Trophoblast cell (in vitro differentiated cells and primary cell): Measurements from ENCODE around the gene LRIG1.
A peak's percentile ranks its signal among the peaks of the same experiment; 100 is the strongest.

Experiments used
- DNase-seq, 2 donors: peaks; one replicate each; pipeline ENCODE4 v3.0.0-alpha.2; 2016
- H2AFZ ChIP-seq: 2 replicates; pipeline ENCODE4 v1.6.1; 2013; ENCODE audit warnings: low read length, moderate library complexity, mild to moderate bottlenecking; ENCODE audit not compliant: insufficient read depth, poor library complexity
- H2AK5ac ChIP-seq: 2 replicates; pipeline ENCODE4 v1.6.1; 2013; ENCODE audit warnings: mild to moderate bottlenecking, low read length
- H2BK120ac ChIP-seq: 2 replicates; pipeline ENCODE4 v1.6.1; 2013; ENCODE audit warnings: low read length, mild to moderate bottlenecking, moderate library complexity; ENCODE audit not compliant: insufficient read depth, poor library complexity
- H2BK12ac ChIP-seq: 2 replicates; pipeline ENCODE4 v1.6.1; 2013; ENCODE audit warnings: mild to moderate bottlenecking, low read length, moderate library complexity
- H2BK5ac ChIP-seq: 2 replicates; pipeline ENCODE4 v1.6.1; 2013; ENCODE audit warnings: low read length, low read depth, moderate library complexity, mild to moderate bottlenecking; ENCODE audit not compliant: poor library complexity
- H3K14ac ChIP-seq: 2 replicates; pipeline ENCODE4 v1.6.1; 2013; ENCODE audit warnings: mild to moderate bottlenecking, low read length
- H3K18ac ChIP-seq: 2 replicates; pipeline ENCODE4 v1.6.1; 2013; ENCODE audit warnings: mild to moderate bottlenecking, low read length
- H3K23ac ChIP-seq: 2 replicates; pipeline ENCODE4 v1.6.1; 2013; ENCODE audit warnings: low read length
- H3K27ac ChIP-seq: 2 replicates; pipeline ENCODE4 v1.5.1; 2013; ENCODE audit warnings: low read depth, mild to moderate bottlenecking, inconsistent platforms, low read length, moderate library complexity
- H3K27me3 ChIP-seq: 2 replicates; pipeline ENCODE4 v1.6.1; 2013; ENCODE audit warnings: inconsistent platforms, mild to moderate bottlenecking, low read length, moderate library complexity; ENCODE audit not compliant: insufficient read depth
- H3K36me3 ChIP-seq, 2 experiments: 1 replicate in 1 of 2; 2 replicates in 1 of 2; pipeline ENCODE4 v1.6.1; 2013; ENCODE audit warnings: low read length in 2 of 2, mild to moderate bottlenecking in 2 of 2, moderate library complexity in 1 of 2; ENCODE audit not compliant: insufficient read depth in 2 of 2, control insufficient read depth in 1 of 2
- H3K4ac ChIP-seq: 2 replicates; pipeline ENCODE4 v1.6.1; 2013; ENCODE audit warnings: low read depth, mild to moderate bottlenecking, low read length, moderate library complexity
- H3K4me1 ChIP-seq, 2 experiments: 1 replicate in 1 of 2; 2 replicates in 1 of 2; pipeline ENCODE4 v1.6.1; 2013; ENCODE audit warnings: low read length in 2 of 2, mild to moderate bottlenecking in 2 of 2, moderate library complexity in 1 of 2; ENCODE audit not compliant: insufficient read depth in 2 of 2, control insufficient read depth in 1 of 2
- H3K4me2 ChIP-seq: 2 replicates; pipeline ENCODE4 v1.6.1; 2013; ENCODE audit warnings: inconsistent platforms, mild to moderate bottlenecking, low read length, moderate library complexity
- H3K4me3 ChIP-seq: 2 replicates; pipeline ENCODE4 v1.5.1; 2013; ENCODE audit warnings: mild to moderate bottlenecking, low read depth, low read length, inconsistent platforms
- H3K79me1 ChIP-seq: one replicate; pipeline ENCODE4 v1.6.1; 2013; ENCODE audit warnings: low read length
- H3K79me2 ChIP-seq: 2 replicates; pipeline ENCODE4 v1.6.1; 2013; ENCODE audit warnings: low read length, mild to moderate bottlenecking; ENCODE audit not compliant: control insufficient read depth, insufficient read depth, poor library complexity
- H3K9ac ChIP-seq: 2 replicates; pipeline ENCODE4 v1.6.1; 2013; ENCODE audit warnings: mild to moderate bottlenecking, low read length
- H3K9me3 ChIP-seq: 2 replicates; pipeline ENCODE4 v1.6.1; 2013; ENCODE audit warnings: low read depth, mild to moderate bottlenecking, control low read depth, inconsistent platforms, low read length; ENCODE audit not compliant: insufficient read depth
- H4K12ac ChIP-seq: 2 replicates; pipeline ENCODE4 v1.6.1; 2013; ENCODE audit warnings: low read depth, mild to moderate bottlenecking, low read length, moderate library complexity
- H4K8ac ChIP-seq: 2 replicates; pipeline ENCODE4 v1.6.1; 2013; ENCODE audit warnings: low read depth, mild to moderate bottlenecking, low read length, moderate library complexity
- H4K91ac ChIP-seq: one replicate; pipeline ENCODE4 v1.6.1; 2013; ENCODE audit warnings: low read depth, mild to moderate bottlenecking, low read length, moderate library complexity
- WGBS: extraction: QIAGEN DNeasy Blood & Tissue Kit; methylation state at CpG from one replicate; pipeline ENCODE4 v1.1.7; 2013; ENCODE audit warnings: missing lambda C conversion rate; ENCODE audit not compliant: insufficient read length, insufficient coverage; ENCODE audit errors: extremely low coverage; 5-methylcytosine and 5-hydroxymethylcytosine counted together

The LRIG1 gene

DNA sequence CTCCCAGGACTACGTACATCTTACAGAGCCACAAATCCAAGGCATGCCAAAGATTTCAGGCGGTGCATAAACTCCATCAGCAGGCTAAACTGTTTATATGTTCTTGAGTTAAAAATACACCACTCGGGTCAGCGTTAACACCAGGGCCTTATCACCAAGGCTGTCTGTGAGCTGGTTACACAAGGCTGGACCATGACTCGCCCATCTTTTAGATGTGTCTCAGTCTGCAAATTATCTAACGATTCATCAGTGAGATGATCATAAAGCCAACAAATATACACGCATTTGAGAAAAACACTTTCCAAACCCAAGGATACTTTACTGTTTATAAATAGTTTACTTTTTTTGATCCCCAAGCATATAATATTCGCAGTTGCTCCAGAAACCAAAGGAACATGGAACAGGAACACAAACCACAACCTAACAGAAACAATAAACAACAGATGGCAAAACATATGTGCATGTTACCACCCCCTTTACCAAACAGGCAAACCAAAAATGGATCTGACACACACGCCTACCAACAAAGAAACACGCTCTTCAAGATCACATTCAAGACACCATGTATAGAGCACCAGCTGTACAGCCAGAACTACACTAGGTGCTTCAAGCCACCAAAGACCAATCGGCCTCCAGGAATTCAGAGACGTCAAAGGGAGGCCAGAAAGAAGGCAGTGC lies 15.4 kb downstream of the LRIG1 start:
- Histone ChIP-seq H3K4ac (no peak overlapping the region), H4K91ac (no peak overlapping the region), H2BK120ac (no peak overlapping the region), H3K4me3 (no peak overlapping the region), H3K18ac (no peak overlapping the region), H2AK5ac (no peak overlapping the region), H2AFZ (no peak overlapping the region), H3K14ac (no peak overlapping the region), H3K9me3 (peaks cover 2% of the 10 kb centered on the region), H2BK12ac (no peak overlapping the region), H3K36me3 (no peaks in the 10 kb centered on the region), H4K12ac (no peak overlapping the region), H3K79me1 (no peaks in the 10 kb centered on the region), H4K8ac (no peak overlapping the region), H3K23ac (no peak overlapping the region), H3K4me2 (no peak overlapping the region), H3K9ac (no peak overlapping the region), H3K79me2 (no peaks in the 10 kb centered on the region), H3K27ac (no peak overlapping the region), H2BK5ac (no peak overlapping the region), H3K27me3 (no peaks in the 10 kb centered on the region), H3K4me1 (no peaks in the 10 kb centered on the region)
- no CpG with 5 or more reads among the region's 12 CpGs for WGBS
- no peak for DNase-seq

DNA sequence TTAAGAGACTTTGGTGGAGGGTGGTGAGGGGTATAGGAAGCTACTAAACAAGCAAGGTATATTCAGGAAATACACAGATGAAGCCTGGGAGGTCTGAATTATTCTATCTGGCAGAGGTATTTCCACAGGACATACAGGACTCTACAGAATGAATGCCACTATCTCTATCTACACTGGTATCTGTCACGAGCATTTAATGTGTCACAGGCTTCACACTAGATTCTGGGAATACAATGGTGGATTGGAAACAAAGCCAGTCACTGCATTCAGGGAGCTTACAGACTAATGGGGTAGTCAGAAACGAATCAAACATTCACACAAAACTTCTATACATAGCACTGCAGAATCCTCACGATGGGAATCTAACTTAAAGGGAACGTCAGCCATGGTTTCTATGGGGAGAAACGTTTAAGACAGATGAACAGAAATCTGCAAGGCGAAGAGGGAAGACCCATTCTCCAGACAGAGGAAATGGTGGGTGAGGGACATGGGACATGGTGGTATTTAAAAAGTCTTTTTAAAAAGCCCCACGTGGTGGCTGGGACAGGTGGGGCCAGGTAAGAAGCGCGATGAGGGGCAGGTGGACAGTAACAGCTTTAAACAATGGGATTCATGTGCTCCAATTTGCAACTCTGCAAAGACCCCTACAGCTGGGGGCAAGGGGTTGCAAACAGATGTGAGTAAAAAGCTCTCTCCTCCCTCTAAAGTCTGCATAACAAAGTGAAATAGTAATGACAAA lies 16.5 kb downstream of the LRIG1 start:
- H2BK5ac ChIP-seq, result no peak overlapping the region
- no peaks in the 10 kb centered on the region for H3K79me1 ChIP-seq
- H2BK120ac ChIP-seq, result no peak overlapping the region
- no peak overlapping the region for H3K23ac ChIP-seq
- H3K18ac ChIP-seq, result no peak overlapping the region
- H3K14ac ChIP-seq, result no peak overlapping the region
- H3K4me1 ChIP-seq, result no peaks in the 10 kb centered on the region
- H3K9ac ChIP-seq, result no peak overlapping the region
- no peak overlapping the region for H4K8ac ChIP-seq
- no peaks in the 10 kb centered on the region for H3K27me3 ChIP-seq
- no peak overlapping the region for H2BK12ac ChIP-seq
- no CpG with 5 or more reads among the region's 9 CpGs for WGBS
- H2AK5ac ChIP-seq, result no peak overlapping the region
- no peaks in the 10 kb centered on the region for H3K36me3 ChIP-seq
- H4K12ac ChIP-seq, result no peak overlapping the region
- H3K79me2 ChIP-seq, result no peaks in the 10 kb centered on the region
- H3K27ac ChIP-seq, result no peak overlapping the region
- no peak overlapping the region for H2AFZ ChIP-seq
- no peak overlapping the region for H3K4ac ChIP-seq
- no peak for DNase-seq
- no peak overlapping the region for H3K4me2 ChIP-seq
- peaks cover 2% of the 10 kb centered on the region for H3K9me3 ChIP-seq
- H3K4me3 ChIP-seq, result no peak overlapping the region
- no peak overlapping the region for H4K91ac ChIP-seq

DNA sequence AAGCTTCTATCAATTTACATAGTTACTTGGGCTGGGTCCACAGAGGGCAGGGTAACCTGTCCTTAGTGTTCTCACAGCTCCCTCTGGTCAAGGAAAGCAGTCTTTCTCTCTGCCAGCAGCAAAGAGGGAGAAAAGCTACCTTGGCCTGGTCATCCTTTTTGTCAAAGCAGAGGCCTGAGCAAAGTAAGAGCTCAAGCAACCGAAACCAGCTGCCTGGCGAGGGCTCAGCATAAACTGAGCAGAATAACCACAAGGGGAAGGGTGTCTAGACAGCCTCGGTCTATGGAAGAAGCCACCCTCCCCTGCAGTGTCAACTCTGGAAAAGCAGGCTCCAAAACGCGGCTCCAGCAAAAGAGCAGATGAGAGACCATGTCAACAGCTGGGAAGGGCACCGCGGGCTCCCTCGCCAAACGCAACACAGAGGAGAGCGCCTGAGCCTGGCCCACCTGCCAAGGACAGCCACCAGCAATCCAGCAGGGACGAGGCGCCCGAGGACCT lies 17.4 kb downstream of the LRIG1 start:
- no peak overlapping the region for H4K91ac ChIP-seq
- no peak overlapping the region for H3K4ac ChIP-seq
- H3K14ac ChIP-seq, result no peak overlapping the region
- no peaks in the 10 kb centered on the region for H3K4me1 ChIP-seq
- no peak for DNase-seq
- no peak overlapping the region for H2AK5ac ChIP-seq
- no peak overlapping the region for H3K27ac ChIP-seq
- WGBS, result no CpG with 5 or more reads among the region's 13 CpGs
- H3K23ac ChIP-seq, result no peak overlapping the region
- H3K36me3 ChIP-seq, result no peaks in the 10 kb centered on the region
- H2AFZ ChIP-seq, result no peak overlapping the region
- no peak overlapping the region for H4K12ac ChIP-seq
- H4K8ac ChIP-seq, result no peak overlapping the region
- no peak overlapping the region for H2BK5ac ChIP-seq
- no peak overlapping the region for H3K4me3 ChIP-seq
- no peaks in the 10 kb centered on the region for H3K79me1 ChIP-seq
- H3K27me3 ChIP-seq, result no peaks in the 10 kb centered on the region
- H2BK120ac ChIP-seq, result no peak overlapping the region
- H3K9me3 ChIP-seq, result peaks cover 2% of the 10 kb centered on the region
- H3K9ac ChIP-seq, result no peak overlapping the region
- no peak overlapping the region for H2BK12ac ChIP-seq
- no peak overlapping the region for H3K18ac ChIP-seq
- no peaks in the 10 kb centered on the region for H3K79me2 ChIP-seq
- H3K4me2 ChIP-seq, result no peak overlapping the region

DNA sequence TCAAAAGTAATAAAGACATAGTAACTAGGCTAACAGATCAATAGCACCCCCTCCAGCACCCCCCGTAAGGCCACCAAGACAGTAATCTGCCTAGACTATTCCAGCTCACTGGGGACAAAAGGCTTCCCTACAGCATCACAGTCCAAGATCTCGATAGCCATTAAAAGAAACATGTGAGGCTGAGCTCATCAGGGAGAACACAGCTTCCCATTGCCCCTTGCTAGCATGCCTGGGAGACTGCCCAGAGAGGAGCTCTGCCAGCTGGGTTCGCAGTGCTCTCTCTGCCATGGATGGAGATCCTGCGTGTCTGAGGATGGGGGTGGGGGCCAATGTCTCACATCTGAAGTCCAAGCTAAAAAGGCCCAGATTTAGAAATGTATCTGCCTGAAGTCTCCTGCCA lies 17.8 kb downstream of the LRIG1 start:
- Histone ChIP-seq H3K9me3 (peaks cover 2% of the 10 kb centered on the region), H3K4me1 (no peaks in the 10 kb centered on the region), H2AK5ac (no peak overlapping the region), H4K91ac (no peak overlapping the region), H3K27me3 (no peaks in the 10 kb centered on the region), H3K9ac (peak overlapping the region; percentile 9), H2BK12ac (no peak overlapping the region), H3K4me3 (no peak overlapping the region), H3K79me2 (no peaks in the 10 kb centered on the region), H4K8ac (no peak overlapping the region), H3K23ac (no peak overlapping the region), H4K12ac (no peak overlapping the region), H3K14ac (no peak overlapping the region), H3K4ac (no peak overlapping the region), H2AFZ (no peak overlapping the region), H3K79me1 (no peaks in the 10 kb centered on the region), H3K4me2 (no peak overlapping the region), H2BK120ac (no peak overlapping the region), H3K27ac (no peak overlapping the region), H3K36me3 (no peaks in the 10 kb centered on the region), H2BK5ac (no peak overlapping the region), H3K18ac (no peak overlapping the region)
- WGBS, result no CpG with 5 or more reads among the region's 4 CpGs
- no peak for DNase-seq
